Lower leg skin (tissue), 4 donors: ENCODE data around the gene FTH1. TPM values are rescaled to one million over a fixed set of nuclear protein-coding genes. Genes with fewer than 3 reads are reported as not detected.

Source experiments
- DNase-seq, 2 donors: peaks; one replicate each; pipeline ENCODE4 v3.0.0-alpha.2; 2019; ENCODE audit warnings: low spot score in 2 of 2
- H3K4me3 ChIP-seq: fragments of 200-600 bp; sonication (generic); 2 replicates; pipeline ENCODE4 v1.5.1; 2017; ENCODE audit warnings: mild to moderate bottlenecking, low read depth; ENCODE audit not compliant: poor library complexity, severe bottlenecking
- CTCF ChIP-seq, 3 donors: fragments of 450-650 bp; IDR thresholded peaks; one replicate each; pipeline ENCODE4 v1.5.1; 2016; ENCODE audit warnings: antibody characterized with exemption in 3 of 3, mild to moderate bottlenecking in 3 of 3, moderate library complexity in 2 of 3
- POLR2A ChIP-seq, 2 donors: fragments of 450-650 bp; IDR thresholded peaks; one replicate each; pipeline ENCODE4 v1.6.1; 2016 to 2017; ENCODE audit warnings: antibody characterized with exemption in 2 of 2, mild to moderate bottlenecking in 1 of 2, moderate library complexity in 1 of 2
- WGBS, 2 donors: methylation state at CpG; one replicate each; pipeline ENCODE4 v1.1.5; 2018; 5-methylcytosine and 5-hydroxymethylcytosine counted together
- intact Hi-C: fragments of 100-400 bp; cut with DNase I; formaldehyde crosslinking; loops from one replicate; pipeline ENCODE4 v1.15.0; 2023; ENCODE audit warnings: low total_unique reads
- total RNA-seq, 4 donors: library from RNA; depleted of rRNA; stranded (reverse); fragments of >200 nt; gene quantifications; one replicate each; pipeline ENCODE4 v1.1.0, GENCODE V29; 2016

FTH1 gene
- total RNA-seq, 4 donors from 2014 or later, result 583 to 1,081 (median 634) TPM

- DNase-seq, result peak; percentile 11 to 54
- WGBS, 2 donors, result 22 to 32% methylated on average over 2 of the region's 2 CpGs
- TF ChIP-seq CTCF (IDR thresholded peaks at IDR 0.05) (no peak), POLR2A (IDR thresholded peaks at IDR 0.05) (no peak)
- intact Hi-C loops, result no loop called here
- H3K4me3 ChIP-seq, result no peak overlapping the region
These were observed 8.3 kb downstream of the FTH1 start for GRCh38 chr11:61959114-61959513.

GRCh38 chr11:61958590-61958989, 8.8 kb downstream of the FTH1 start:
- DNase-seq, result peak; percentile 7 to 64
- TF ChIP-seq CTCF (IDR thresholded peaks at IDR 0.05) (no peak), POLR2A (IDR thresholded peaks at IDR 0.05) (no peak)
- no peak overlapping the region for H3K4me3 ChIP-seq
- WGBS, 2 donors, result 61 to 66% methylated on average over 3 of the region's 3 CpGs
- intact Hi-C loops, result no loop called here

GRCh38 chr11:61957021-61957770, 10.2 kb downstream of the FTH1 start:
- 92 to 98% methylated on average over 6 to 7 of the region's 7 CpGs for WGBS, 2 donors
- peak in 1 of 2 donors; percentile 71 for DNase-seq
- TF ChIP-seq POLR2A (IDR thresholded peaks at IDR 0.05), result no peak
- TF ChIP-seq CTCF (IDR thresholded peaks at IDR 0.05), result no peak
- no peak overlapping the region for H3K4me3 ChIP-seq
- intact Hi-C loops, result no loop called here

GRCh38 chr11:61956191-61957020, 11.0 kb downstream of the FTH1 start:
- no peak overlapping the region for H3K4me3 ChIP-seq
- peak in 1 of 2 donors; percentile 84 for DNase-seq
- 92% methylated on average over 20 of the region's 20 CpGs for WGBS, 2 donors
- TF ChIP-seq CTCF (IDR thresholded peaks at IDR 0.05) (no peak), POLR2A (IDR thresholded peaks at IDR 0.05) (no peak)
- intact Hi-C loops, result no loop called here

GRCh38 chr11:61955422-61956135, 11.9 kb downstream of the FTH1 start:
- no peak overlapping the region for H3K4me3 ChIP-seq
- intact Hi-C loops, result no loop called here

More at GRCh38 chr11:61955422-61956135, 11.9 kb downstream of the FTH1 start:
- DNase-seq, result peak in 1 of 2 donors; percentile 89
- 6 to 10% methylated on average over 22 to 42 of the region's 56 CpGs for WGBS, 2 donors
- no peak for TF ChIP-seq POLR2A (IDR thresholded peaks at IDR 0.05)
- TF ChIP-seq CTCF (IDR thresholded peaks at IDR 0.05), result no peak
